GM18526 (cell line): ENCODE data around the gene TH.

Experiments
- POLR2A ChIP-seq: IDR thresholded peaks from 3 replicates; pipeline ENCODE4 v1.6.1; 2011; ENCODE audit not compliant: insufficient read length; ENCODE audit errors: extremely low read depth

Gene TH

DNA sequence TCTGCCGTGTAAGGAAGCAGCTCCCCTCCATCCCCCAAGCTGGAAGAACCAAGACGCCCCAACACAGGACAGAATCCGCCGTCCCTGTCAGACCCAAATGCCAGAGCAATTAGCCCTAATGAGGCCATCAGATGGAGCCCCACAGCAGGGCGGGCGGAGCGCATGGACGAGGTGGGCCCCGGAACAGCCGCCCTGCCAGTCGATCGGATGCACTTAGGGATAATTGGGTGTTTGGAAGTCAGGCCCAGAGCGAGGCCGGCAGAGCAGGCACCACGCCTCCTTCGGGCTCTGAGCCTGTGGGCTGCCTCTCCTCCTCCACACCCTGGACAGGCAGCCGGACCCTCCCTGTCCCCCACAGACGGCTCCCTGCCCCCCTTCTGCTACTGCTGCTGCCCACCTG lies 5.5 kb upstream of the TH start:
- TF ChIP-seq POLR2A: no peak

DNA sequence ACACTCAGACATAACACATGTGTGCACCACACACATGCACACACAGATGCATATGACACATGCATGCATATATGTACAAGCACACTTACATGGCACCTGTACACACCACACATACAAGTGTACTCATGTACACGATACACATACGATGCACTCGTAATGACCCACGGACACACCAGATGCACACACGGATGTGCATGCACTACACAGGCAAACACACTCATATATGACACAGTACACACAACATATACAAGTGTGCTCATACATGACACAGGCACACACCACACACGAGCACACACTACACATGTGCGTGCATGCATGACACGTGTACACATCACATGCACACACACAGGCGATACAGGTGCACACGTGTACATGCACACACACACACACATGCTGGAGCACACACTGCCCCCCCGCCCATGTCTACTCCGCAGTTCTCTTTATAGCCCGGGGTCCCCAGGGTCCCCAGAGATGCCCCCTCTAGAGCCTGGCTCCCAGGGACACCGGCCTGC lies 4.8 kb upstream of the TH start:
- no peak for TF ChIP-seq POLR2A

DNA sequence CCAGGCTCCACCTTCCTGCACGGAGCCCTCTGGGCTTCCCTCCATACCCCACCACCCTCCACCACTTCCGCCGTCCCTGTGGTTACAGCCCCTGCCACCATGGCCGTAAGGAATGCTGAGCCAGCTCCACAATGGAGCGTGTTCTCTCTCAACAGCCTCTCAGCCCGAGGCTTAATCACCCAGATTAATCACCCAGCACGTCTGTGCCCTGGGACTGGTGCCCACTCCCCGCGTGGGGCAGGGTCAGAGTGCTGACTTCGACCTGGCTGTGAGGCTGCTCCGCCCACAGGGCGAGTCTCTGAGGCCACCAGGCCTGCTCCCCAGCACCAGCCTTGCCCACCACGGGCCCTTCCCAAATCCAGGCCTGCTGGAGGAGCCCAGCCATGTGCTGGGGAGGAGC lies 4.0 kb upstream of the TH start:
- no peak for TF ChIP-seq POLR2A

DNA sequence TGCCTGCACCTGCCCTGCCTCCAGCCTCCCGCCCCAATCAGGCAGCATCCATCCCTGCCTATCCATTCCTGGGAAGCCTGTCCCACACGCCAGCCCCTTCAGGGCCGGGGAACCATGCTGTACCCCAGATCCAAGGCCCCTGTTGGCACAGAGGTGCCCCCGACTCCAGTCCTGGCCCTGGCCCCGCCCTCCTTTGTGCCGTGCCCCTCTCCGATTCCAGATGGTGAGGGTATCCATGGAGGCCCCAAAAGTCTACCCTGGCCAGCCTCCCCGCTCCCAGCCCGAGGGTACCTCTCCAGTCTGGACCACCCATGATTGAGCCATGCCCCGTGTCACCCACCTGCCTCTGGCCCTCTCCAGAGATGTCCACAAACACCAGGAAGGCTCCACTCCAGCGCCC lies 2.7 kb upstream of the TH start:
- no peak for TF ChIP-seq POLR2A

DNA sequence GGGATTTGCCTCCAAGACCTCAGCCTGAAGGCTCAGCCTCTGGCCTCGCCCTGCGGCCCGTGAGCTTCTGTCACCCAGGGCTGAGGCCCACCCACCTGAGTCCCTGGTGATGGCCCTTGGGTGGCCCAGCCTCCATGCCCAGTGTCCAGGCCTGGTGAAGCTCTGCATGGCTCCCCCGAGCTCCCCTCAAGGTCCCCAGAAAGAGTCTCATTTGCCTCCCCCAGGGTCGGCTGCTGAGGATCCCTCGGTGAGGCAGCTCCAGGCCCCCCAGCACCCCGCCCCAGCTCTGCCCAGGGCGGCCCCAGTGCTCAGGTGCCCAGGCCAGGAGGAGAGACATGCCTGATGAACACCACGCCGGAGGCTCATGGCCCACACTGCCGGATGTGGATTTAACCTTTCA lies 2.1 kb upstream of the TH start:
- no peak for TF ChIP-seq POLR2A

DNA sequence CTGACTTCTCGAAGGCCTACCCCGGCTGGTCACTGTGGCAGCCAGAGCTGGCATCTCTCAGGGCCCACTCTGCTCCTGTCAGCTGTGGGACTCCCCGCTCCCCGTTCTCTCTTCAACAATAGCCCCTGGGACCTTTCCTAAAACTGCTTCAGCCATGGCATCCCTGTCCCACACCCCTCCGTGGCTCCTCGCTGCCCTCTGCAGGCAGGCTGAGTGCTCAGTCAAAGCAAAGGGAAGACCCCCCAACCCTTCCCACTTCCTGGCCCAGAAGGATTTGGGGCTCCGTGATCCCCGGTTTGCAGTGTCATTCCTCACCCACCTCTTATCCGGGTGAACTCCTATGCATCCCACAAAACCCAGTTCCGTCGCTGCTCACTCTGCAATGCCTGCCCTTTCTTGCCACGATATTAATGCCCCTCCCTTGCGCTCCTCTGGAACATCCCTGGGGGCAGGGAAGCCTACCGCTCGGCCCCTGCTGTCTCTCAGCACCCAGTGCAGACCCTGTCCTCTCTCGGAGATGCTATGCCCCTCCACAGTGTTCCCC lies 1.6 kb upstream of the TH start:
- no peak for TF ChIP-seq POLR2A

DNA sequence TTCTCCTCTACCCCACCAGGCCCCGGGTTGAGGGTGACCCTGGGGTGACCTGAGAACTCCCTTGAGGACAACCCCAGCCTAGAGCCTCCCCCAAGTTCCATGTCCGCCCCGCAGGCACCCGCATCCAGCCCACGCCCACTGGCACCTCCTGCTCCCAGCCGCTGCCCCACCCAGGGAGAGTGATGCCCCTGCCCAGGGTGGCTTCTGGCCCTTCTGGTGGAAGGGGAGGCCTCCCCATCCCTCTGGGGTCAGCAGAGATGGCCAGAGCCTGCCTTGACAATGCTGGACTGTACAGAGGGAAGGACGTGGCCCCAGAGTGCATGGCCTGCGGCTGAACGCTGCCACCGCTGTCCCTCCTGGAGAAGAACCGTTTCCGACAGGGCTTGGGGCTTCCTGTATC lies 1.1 kb upstream of the TH start:
- TF ChIP-seq POLR2A: no peak

DNA sequence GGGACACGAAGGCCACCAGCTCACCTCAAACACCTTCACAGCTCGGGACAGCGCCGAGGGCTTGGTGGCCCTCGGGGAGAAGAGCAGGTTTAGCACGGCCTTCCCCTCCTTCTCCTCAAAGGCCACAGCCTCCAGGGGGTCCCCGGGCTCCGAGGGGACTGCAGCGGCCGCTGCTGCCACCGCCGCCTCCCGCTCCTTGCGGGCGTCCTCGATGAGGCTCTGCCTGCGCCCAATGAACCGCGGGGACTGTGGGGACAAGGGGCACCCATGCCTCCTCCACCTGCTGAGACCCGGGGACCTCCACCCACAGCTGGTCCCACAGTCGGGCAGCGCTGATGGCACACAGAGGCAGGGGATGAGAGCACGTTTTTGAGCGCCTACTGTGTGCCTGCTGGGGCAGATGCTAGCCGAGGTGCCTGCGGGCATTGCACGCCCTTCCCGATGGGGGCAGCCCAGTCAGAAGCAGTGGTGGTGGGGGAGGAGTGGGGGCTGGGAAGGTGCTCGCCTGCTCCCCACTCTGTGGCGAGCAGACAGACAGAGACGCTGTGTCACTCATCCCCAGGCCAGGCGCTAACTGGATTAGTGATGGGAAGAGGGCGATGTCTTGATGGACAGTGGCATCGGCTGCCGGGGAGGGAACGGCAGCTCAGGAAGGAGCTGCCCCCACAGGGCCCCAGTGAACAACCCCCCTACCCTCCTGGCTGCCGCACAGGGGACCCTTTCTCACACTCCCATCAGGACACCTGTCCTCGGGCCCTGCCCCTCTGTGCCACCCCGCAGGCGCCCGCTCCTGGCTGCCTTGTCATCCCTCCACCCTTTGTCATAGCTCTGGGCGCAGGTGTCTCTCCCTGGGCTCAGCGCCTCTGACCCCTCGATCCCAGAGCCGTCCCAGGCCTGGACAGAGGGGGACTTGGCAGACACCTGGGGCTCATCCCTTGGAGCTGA lies 1.7 kb downstream of the TH start:
- TF ChIP-seq POLR2A: no peak

DNA sequence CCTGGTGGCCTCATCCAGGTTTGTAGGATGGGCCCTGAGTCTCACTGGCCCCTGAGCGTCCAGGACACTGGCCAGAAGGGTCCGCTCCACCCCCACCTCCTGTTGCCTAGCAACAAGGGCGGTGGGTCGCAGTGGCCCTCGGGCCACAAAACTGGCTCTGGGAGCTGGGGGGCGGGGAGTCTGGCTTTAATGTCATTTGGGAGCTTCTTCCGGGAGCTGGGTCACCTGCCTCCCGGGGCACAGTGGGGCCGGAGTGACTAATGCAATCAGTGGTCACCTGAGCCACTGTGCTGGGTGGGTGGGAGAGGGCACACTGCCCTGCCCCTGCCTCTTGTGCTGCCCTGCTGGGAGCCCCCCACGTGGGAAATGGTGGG lies 2.6 kb downstream of the TH start:
- TF ChIP-seq POLR2A: no peak

DNA sequence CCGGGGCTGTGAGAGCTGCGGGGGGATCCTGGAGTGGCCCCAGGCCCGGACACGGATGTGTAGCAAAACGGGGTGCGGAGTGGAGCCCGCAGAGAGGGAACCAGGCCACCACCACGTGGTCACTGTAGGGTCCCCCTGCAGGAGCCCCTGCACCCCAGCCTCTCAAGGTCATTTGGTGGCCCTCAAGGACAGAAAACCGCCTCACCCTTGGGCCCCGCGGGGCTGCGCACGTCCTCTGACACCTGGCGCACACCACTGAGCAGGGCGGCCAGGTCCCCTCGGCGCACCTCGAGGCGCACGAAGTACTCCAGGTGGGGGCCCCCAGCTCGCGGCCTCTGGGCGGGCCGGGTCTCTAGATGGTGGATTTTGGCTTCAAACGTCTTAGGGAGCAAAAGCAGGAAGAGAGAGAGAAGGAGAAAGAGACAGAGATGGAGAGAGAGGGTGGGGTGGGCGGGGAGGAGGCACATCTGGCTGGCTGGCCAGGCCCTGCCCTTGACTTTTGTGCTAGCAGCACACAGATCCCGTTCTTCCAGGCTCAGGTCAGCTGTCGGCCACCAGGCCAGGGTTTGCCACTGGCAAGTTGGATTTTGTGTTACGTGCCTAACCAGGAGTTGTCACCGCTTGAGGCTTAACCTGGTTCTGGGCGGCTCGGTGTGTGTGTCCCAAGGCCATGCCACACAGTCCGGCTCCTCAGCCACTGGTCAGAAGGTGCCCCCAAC lies 3.2 kb downstream of the TH start:
- no peak for TF ChIP-seq POLR2A

DNA sequence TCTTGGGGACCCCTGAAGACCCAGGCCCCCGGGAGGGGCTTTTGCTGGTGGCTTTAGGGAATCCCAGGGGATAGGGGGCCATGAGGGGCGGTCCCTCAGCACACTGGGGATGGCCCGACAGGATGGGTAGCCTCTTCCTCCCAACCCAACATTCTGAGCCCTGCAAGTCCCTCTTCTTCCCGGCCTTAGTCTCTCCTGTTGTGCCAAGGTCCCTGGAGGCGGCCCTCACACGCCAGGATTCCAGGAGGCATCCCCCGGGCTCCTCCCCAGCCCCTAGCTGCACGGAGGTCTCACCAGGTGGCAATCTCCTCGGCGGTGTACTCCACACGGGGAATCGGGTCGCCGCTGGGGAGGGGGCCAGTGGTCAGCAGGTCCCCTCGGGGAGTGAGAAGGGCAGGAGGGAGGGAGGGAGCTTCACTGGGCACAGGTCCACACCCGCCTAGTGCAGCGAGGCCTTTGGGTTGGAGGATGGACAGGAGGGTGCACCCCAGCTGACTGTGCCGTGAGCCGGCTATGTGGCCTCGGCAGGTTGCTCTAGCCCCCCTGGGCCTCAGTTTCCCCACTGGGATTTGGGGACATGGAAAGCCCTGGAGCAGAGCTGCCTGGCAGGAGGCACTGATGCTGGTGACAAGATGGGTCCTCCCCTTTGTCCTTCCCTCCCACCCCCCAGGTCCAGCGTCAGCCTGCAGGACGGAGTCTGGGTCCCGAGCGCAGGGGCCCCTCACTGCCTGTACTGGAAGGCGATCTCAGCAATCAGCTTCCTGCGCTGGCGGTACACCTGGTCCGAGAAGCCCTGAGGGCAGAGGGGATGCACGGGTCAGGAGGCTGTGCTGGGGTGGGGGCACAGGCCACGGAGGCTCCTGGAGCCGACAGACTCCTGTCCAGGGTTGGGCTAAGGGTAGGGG lies 4.2 kb downstream of the TH start:
- TF ChIP-seq POLR2A: no peak

DNA sequence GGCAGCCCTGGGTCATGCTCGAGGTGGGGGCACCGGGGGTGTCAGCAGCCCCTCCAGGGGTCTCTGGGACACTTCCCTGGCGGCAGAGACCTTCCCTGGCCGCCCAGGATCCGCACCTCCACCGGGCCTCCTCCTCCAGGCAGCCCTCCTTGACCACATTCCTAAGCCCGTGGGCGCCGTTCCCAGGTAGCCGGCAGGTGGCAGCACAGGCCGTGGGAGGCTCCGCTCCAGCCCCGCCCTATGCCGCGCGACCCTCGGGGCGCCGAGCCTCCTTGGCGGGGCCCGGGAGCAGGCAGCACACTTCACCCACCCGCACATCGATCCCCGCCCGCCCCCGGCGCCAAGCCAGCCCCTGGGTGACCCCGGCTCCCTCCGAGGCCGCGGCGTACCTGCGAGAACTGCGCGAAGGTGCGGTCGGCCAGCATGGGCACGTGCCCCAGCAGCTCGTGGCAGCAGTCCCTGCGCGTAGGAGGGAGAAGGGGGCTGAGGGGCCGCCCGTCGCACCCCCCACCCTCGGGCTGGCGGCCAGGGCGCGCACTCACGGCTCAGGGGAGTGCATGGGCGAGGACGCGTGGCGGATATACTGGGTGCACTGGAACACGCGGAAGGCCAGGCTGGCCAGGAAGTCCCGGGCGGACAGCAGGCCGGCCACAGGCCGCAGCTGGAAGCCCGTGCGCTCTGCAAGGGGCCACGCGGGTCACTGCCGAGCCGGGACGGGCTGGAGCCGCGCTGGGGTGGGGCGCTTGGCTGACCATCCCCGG lies 5.3 kb downstream of the TH start:
- TF ChIP-seq POLR2A: no peak

DNA sequence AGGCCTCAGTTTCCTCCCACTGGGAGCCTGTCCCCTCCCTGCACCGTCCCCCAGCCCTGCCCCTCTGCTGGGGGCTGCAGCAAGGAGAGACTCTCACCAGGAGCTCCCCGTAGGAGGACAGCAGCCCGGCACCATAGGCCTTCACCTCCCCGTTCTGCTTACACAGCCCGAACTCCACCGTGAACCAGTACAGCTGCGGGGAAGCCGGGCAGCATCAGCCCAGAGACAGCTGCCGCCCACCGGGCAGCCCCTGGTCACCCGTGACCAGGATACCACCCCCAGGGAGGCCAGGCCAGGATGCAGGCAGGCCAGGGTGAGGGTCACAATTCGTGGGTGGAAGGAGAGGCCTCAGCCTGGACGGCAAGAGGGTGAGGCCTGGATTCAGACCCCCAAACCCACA lies 6.0 kb downstream of the TH start:
- TF ChIP-seq POLR2A: no peak

DNA sequence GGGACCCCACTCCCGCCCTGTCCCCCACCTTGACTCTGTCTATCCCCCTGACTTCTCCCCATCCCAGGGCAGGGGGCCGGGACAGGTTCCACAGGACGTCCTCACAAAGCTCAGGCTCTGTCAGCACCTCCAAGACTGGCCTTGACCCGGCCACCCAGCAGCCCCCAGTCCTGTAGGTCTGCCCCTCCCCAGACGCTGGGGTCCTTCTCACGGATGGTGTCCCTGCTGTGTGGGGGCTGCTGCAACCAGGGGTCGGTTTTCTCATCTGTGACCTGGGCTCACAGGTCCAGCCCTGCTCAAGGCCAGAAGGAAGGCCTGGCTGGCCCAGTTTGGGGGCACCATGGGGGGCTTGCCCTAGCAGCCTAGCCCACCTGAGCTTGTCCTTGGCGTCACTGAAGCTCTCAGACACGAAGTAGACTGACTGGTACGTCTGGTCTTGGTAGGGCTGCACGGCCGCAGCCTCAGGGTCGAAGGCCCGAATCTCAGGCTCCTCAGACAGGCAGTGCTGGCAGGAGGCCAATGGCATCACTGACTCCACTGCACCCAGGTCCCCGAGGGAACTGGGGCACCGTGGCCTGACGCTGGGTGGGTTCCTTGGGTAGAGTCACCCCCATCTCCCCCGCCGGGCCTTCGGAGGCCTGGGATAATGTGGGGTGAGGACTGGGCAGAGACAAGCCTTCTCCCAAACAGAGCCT lies 6.6 kb downstream of the TH start:
- no peak for TF ChIP-seq POLR2A

DNA sequence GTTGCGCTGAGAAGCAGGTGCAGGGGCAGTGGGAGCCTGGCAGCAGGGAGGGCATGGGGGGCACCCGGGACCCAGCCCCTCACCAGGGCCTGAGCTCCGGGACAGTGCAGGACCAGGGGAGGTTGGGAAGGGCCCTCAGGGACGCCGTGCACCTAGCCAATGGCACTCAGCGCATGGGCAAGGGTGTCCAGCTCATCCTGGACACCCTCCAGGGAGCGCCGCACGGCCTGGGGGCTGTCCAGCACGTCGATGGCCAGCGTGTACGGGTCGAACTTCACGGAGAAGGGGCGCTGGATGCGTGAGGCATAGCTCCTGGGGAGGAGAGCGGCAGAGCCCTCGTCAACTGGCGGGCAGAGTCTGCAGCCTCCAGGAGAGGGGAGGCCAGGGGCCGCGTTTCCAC lies 7.5 kb downstream of the TH start:
- TF ChIP-seq POLR2A: no peak
